ENCODE measurements around the gene GCH1. TPM values are rescaled to one million over a fixed set of nuclear protein-coding genes. Genes with fewer than 3 reads are reported as not detected.
"Not testable (repeated sequence)": the region's sequence is repeated elsewhere in the genome, so short reads cannot be mapped to it uniquely, and the experiment has no call there.

Gene GCH1
- total RNA-seq, result 2.1 TPM
- long read RNA-seq, partial matches to known transcripts, result 0 of 1 reads
- long read RNA-seq, other reads (novel, unspliced or antisense), result 0 of 1 reads

- DNase-seq, result peak; percentile 83
- intact Hi-C loops (cut with micrococcal nuclease), result no loop called here
- ATAC-seq, result peak; percentile 97
These were observed at the start of gene GCH1 for GRCh38 chr14:54902521-54903420. TSS of gene GCH1 (minus strand) at chr14:54902826. CDS start at chr14:54902663, 163 bp downstream.

GRCh38 chr14:54947230-54947629, 44.6 kb upstream of the GCH1 start:
- DNase-seq (no peak), ATAC-seq (no peak)
- intact Hi-C loops (cut with micrococcal nuclease), result no loop called here

- ATAC-seq (no peak), DNase-seq (no peak)
- intact Hi-C loops (cut with micrococcal nuclease), result no loop called here
These were observed 43.9 kb upstream of the GCH1 start for GRCh38 chr14:54946500-54946899.

DNA sequence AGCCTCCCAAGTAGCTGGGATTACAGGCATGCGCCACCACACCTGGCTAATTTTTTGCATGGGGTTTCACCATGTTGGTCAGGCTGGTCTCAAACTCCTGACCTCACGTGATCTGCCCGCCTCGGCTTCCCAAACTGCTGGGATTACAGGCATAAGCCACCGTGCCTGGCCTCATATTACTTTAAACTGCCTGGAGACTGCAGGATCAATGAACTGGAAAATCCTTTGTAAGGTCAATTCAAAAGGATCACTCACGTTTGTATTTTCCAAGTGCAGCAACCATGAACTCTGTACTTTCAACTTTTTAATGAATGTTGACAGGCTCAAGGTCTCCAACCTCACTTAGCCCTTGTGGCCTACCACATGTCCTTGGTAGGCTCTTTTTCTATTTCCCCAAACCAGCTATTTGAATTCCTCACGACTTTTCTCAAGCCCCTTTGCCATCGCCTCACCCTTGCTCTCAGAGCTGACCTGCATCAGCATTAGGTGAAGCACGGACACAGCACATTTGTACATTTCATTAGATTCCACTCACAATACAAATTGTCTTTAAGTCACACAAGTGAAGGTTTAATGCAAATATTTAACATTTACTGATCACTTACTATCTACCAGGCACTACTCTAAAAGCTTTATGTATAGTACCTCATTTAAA, 42.2 kb upstream of the GCH1 start:
- DNase-seq, result no peak
- intact Hi-C loops (cut with micrococcal nuclease), result no loop called here
- ATAC-seq, result no peak

GRCh38 chr14:54942913-54943312, 40.3 kb upstream of the GCH1 start:
- ATAC-seq (no peak), DNase-seq (no peak)
- intact Hi-C loops (cut with micrococcal nuclease), result no loop called here

- ATAC-seq, result no peak
- DNase-seq, result no peak
- intact Hi-C loops (cut with micrococcal nuclease), result no loop called here
These were observed 34.2 kb upstream of the GCH1 start for GRCh38 chr14:54936816-54937215.

- intact Hi-C loops (cut with micrococcal nuclease), result no loop called here
- DNase-seq (no peak), ATAC-seq (no peak)
These were observed 33.3 kb upstream of the GCH1 start for GRCh38 chr14:54935958-54936357.

GRCh38 chr14:54935100-54935499, 32.5 kb upstream of the GCH1 start:
- no peak for ATAC-seq
- no peak for DNase-seq
- intact Hi-C loops (cut with micrococcal nuclease), result no loop called here

GRCh38 chr14:54933006-54933405, 30.4 kb upstream of the GCH1 start:
- DNase-seq, result no peak
- ATAC-seq, result no peak
- intact Hi-C loops (cut with micrococcal nuclease), result no loop called here

DNA sequence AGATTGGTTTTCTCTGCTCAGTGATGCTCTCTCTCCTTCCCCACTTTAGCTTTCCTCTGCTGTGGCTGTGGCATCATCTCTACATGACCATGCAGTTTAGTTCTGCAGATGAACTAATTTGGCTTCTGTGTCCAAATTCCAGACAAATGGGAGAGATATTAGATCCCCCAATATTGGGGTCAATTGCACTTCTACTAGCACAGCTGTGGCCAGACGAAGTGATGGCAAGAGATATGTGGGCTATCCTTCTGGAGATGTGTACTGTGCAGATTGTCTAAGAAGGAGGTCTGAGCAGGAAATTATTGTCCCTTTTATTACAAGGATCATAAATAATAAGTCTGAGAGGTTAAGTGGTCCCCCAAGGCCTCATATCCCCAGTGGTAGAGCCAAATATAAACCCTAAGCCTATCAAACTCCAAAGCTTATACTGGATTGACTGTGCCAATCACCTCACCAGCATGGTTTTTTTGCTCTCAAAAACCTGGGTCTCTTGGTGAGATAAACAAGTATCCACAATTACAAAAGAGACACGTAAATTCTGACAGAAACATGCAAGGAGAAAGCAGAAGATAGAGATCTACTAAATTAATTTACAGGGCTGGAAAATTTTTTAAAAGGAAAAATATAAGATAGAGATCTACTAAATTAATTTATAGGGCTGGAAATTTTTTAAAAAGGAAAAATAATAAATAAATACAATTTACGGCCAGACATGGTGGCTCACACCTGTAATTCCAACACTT, 29.1 kb upstream of the GCH1 start:
- no peak for DNase-seq
- no peak for ATAC-seq
- intact Hi-C loops (cut with micrococcal nuclease), result no loop called here

GRCh38 chr14:54931101-54931500, 28.5 kb upstream of the GCH1 start:
- ATAC-seq (no peak), DNase-seq (no peak)
- intact Hi-C loops (cut with micrococcal nuclease), result no loop called here

GRCh38 chr14:54929556-54929955, 26.9 kb upstream of the GCH1 start:
- intact Hi-C loops (cut with micrococcal nuclease), result no loop called here
- DNase-seq (no peak), ATAC-seq (no peak)

GRCh38 chr14:54928216-54928615, 25.6 kb upstream of the GCH1 start:
- ATAC-seq (no peak), DNase-seq (no peak)
- intact Hi-C loops (cut with micrococcal nuclease), result no loop called here

GRCh38 chr14:54927551-54927950, 24.9 kb upstream of the GCH1 start:
- ATAC-seq (no peak), DNase-seq (no peak)
- intact Hi-C loops (cut with micrococcal nuclease), result no loop called here

DNA sequence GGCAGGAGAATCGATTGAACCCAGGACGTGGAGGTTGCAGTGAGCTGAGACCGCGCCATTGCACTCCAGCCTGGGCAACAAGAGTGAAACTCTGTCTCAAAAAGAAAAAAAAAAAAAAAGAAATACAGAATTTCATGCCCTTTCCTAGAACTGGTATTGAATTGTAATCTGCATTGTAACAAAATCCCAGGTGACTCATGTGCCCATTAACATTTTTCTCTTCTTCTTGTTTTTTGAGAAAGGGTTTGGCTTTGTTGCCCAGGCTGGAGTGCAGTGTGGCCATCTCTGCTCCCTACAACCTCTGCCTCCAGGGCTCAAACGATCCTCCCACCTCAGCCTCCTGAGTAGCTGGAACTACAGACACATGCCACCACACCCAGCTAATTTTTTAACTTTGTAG, 23.9 kb upstream of the GCH1 start:
- DNase-seq; ATAC-seq; intact Hi-C loops (cut with micrococcal nuclease): not testable (repeated sequence)

DNA sequence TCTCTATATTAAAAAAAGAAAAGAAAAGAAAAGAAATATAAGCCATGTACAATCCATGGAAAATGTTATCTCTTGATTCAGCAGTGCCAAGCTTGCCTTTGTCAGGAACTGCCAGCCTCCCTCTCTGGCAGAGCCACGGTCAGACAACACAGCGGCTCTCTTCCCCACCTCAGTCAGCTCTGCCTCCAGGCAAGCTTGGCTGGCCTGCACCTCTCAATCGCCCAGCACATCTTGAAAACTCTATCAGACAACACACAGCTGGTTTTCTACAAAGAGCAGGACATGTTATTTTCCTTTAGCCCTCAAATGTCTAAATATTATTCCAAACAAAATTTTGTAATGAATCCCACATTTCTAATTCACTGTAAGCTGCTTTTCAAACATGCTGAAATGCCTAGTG, 20.0 kb upstream of the GCH1 start:
- DNase-seq, result no peak
- intact Hi-C loops (cut with micrococcal nuclease), result no loop called here
- ATAC-seq, result no peak

DNA sequence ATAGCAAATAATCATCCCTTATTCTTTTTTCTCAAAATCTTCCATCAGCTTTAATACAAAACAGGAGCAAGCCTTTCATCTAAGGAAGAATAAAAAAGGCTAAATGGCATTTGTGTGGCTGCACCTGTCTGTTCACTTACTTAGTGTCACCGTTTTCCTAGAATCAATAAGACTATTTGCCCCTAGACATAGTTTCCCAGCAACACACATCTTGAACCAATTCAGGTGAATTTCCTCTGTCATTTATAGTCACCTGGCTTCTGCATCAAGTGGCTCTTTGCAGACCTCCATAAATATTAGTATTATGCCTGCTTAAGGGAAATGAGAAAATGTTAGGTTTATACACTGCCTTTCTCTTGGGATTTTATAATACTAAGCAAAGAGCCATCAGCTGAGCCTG, 17.4 kb upstream of the GCH1 start:
- ATAC-seq (no peak), DNase-seq (no peak)
- intact Hi-C loops (cut with micrococcal nuclease), result no loop called here

DNA sequence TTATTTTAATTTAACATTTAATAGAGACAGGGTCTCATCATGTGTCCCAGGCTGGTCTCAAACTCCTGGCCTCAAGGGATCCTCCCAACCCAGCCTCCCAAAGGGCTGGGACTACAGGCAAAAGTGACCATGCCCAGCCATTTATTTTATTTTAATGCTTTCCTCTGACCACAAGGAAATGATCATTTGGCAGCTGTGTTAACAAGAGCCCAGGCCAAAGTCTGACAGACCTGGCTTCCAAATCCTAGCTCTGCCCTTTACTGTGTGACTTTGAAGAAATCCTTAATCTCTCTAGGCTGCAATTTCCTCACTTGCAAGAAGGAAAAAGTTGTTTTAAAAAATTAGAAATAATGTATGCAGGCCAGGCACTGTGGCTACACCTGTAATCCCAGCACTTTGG, 16.7 kb upstream of the GCH1 start:
- no peak for ATAC-seq
- intact Hi-C loops (cut with micrococcal nuclease), result no loop called here
- no peak for DNase-seq

- ATAC-seq, result peak; percentile 38
- intact Hi-C loops (cut with micrococcal nuclease), result no loop called here
- no peak for DNase-seq
These were observed 15.8 kb upstream of the GCH1 start for GRCh38 chr14:54918427-54918826.

- no peak for DNase-seq
- intact Hi-C loops (cut with micrococcal nuclease), result no loop called here
- no peak for ATAC-seq
These were observed 13.5 kb upstream of the GCH1 start for GRCh38 chr14:54916101-54916500.
